HG02571 (cell line): ENCODE results near the gene LFNG.
"Not testable (repeated sequence)": the region's sequence is repeated elsewhere in the genome, so short reads cannot be mapped to it uniquely, and the experiment has no call there.

Experiments used
- ATAC-seq: cut with Tn5 transposase; IDR thresholded peaks from one replicate; pipeline ENCODE4 v1.9.1; 2021; ENCODE audit warnings: mild to moderate bottlenecking, moderate library complexity; ENCODE audit not compliant: unreplicated experiment

Gene LFNG

DNA sequence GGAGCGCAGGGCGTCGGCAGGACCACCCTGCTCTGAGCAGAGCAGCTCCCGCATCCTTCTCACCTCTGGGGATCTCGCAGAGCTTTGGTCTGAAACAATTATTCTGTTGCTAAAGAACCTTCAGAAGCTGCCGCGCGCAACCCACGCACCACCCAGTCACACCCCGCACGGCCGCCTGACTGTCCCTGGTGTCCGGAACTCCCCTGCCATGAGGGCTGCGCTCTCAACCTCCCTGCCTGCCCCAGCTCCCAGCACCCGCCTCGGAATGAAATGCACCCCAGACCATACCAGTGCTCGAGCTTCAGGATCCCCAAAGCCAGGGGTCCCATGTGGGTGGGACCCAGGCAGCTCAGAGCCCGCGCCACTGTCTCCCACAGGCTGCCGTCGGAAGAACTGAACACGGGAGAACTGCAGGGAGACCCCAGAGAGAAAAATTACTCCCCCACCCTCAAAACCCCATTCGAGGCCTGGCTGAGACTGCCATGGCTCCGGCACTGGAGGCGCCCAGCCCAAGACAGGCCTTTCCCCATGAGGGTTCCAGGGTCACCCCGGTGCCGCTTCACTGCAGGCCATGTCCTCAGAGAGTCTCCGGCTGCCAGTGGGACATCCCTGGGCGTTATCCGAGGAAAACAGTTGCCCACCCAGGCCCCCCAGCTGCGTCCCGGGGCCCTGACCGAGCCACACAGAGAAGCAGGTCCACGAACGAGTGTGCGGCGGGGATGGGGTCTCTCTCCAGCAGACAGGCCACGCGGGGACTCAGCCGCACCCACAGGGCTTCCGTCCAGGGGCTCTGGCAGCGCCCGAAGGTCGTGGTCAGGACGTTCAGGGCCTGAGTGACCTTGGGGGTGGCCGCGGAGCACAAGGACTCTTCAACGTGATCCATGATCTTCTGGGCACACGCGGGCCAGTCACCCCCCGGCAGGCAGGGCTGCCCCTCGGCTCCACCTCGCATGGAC lies 23.6 kb downstream of the LFNG start:
- ATAC-seq, result no peak

DNA sequence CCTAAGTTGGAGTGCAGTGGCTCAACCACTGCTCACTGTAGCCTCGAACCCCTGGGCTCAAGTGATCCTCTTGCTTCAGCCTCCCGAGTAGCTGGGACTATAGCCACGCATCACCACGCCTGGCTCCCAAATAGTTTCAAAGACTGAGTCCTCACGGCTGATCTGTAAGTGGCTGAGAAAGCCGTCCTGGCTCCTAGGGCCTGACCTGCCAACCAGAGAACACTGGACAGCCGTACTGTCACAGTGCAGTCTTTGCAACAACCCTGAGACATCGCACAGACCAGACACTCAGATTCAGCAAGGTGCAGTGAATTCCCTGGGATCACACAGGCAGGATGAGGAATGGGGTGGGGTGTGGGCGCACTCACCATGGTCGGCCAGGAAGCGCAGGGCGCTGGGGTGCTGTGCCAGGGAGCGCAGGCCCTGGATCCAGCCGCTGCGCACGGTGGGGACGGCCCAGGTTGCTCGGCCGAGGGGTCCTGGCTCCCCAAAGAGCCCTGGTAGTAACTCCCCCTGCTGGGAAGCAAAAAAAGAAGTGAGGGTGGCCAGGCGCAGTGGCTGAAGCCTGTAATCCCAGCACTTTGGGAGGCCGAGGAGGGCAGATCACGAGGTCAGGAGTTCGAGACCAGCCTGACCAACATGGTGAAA lies 25.1 kb downstream of the LFNG start:
- ATAC-seq, result no peak

GRCh38 chr7:2545746-2546425 lies 26.3 kb downstream of the LFNG start:
- no peak for ATAC-seq

- ATAC-seq, result no peak
Observed at GRCh38 chr7:2546776-2547586, 27.4 kb downstream of the LFNG start.

DNA sequence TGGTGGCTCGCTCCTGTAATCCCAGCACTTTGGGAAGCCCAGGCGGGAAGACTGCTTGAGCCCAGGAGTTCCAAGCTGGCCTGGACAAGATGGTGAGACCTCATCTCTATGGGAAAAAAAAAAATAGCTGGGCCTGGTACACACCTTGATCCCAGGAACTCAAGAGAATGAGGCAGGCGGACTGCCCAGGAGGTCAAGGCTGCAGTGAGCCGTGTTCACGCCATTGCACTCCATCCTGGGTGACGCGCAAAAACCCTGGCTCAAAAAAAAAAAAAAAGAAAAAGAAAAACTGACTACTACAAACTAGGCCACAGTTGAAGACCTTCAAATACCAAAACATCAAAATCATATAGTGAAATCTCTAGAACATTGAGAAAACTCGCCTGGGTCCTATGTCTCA lies 31.8 kb downstream of the LFNG start:
- ATAC-seq, result no peak

GRCh38 chr7:2553108-2553507 lies 33.5 kb downstream of the LFNG start:
- ATAC-seq, result no peak

- no peak for ATAC-seq
Observed at GRCh38 chr7:2553831-2554581, 34.4 kb downstream of the LFNG start.

GRCh38 chr7:2554661-2555111 lies 35.1 kb downstream of the LFNG start:
- no peak for ATAC-seq

DNA sequence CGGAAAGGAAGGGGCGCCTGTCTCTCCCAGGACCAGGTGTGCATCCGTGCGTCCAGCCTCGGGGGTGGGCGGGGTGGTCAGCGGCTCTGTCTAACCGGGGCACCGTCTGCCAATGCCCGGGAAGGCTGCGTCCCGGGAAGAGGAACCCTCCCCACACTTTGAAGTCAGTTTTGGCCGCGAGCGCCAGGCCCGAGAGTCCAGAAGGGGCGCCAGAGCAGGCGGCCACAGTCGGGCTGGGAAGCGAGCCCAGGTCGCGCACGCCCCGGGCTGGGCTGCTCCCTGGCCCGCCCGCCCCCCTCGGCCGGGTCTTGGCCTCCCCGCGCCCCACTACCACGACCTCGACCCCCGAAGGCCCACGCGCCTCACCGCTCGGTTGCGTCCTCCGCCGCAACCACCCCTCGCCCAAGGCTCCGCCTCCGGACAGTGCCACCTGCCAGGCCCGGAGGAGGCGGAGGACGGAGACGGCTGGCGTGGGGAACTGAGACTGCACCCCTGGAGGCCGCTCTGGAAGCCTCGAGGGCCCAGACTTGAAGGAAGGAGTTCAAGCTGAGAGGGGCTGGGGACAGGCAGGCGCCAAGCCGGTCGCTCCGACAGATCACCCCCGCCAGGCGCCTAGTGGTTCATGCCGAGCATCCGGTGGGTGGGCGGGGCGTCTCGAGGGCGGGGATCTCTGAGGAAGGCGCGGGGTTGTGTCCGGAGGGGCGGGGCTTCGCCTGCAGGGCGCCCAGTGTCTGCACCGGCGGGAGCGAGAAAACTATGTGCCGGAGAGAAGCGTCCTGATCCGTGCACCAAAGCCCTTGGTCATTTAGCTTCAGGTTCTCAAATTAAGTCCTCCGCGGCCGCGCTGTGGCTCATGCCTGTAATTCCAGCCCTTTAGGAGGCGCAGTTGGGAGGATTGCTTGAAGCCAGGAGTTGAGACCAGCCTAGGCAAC lies 35.8 kb downstream of the LFNG start, which contains the start of gene BRAT1:
TSS of gene BRAT1 (minus strand) at position 404 of the 932 bp plus-strand sequence. CDS start 1,093 bp downstream, outside the sequence.
- ATAC-seq, result peak; percentile 69

- ATAC-seq, result peak; percentile 46
Observed at GRCh38 chr7:2558629-2559282, 39.2 kb downstream of the LFNG start, which contains the start of gene IQCE. IQCE (plus strand) TSS chr7:2558979; CDS start chr7:2559182, 203 bp downstream.

GRCh38 chr7:2559283-2559950 lies 39.8 kb downstream of the LFNG start:
- ATAC-seq, result peak; percentile 0

- not testable (repeated sequence) for ATAC-seq
Observed at GRCh38 chr7:2563955-2564354, 44.4 kb downstream of the LFNG start.

- ATAC-seq, result no peak
Observed at GRCh38 chr7:2564970-2565540, 45.5 kb downstream of the LFNG start.

- ATAC-seq, result no peak
Observed at GRCh38 chr7:2566348-2566889, 46.8 kb downstream of the LFNG start.

DNA sequence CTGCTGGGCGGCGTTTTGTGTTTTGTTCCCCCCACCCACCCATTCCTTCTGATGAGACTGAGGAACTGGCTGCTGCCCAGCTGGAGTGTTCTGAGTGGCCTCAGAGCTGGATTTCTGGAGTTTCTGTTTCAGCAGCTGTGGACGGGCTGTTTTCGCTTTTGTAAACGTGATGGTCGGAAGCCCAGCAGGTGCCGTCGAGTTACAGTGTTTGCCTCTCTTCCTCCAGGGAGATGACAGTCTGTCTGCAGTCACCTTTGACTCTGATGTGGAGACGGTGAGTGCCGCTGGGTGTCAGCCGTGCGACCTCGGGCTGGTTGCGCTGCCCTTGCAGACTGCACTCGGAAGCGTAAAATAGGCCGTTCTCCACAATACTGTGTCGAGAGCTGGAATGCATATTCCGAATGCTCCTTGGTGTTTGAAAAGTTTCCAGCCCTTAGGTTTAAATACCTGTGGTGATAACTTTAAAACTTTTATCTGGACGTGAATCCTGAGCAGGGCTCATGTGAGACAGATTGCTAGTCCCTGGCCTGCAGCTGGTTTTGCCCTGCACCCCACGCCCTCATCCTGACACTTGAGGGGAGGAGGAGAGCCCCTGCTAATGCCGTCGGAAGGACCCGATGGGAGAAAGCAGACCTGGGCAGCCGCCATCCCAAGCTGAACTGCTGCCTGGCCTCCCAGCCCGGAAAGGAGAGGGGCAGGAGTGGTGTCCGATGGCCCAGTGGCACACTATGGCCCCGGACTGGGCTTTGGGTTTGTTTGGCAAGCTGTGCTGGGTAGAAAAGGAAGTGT lies 47.5 kb downstream of the LFNG start:
- ATAC-seq, result peak; percentile 85

- no peak for ATAC-seq
Observed at GRCh38 chr7:2567679-2568278, 48.2 kb downstream of the LFNG start.
